Lung (tissue), 16 donors: Measurements from ENCODE around the gene PSME2. TPM values are rescaled to one million over a fixed set of nuclear protein-coding genes. Genes with fewer than 3 reads are reported as not detected.

Source experiments
- ATAC-seq: fragments of 200-7000 bp; cut with Tn5 transposase; one replicate; pipeline ENCODE4 v1.9.1; 2020; ENCODE audit warnings: moderate number of reproducible peaks; ENCODE audit not compliant: insufficient read depth, low FRiP score
- DNase-seq, 3 donors: peaks; one replicate each; pipeline ENCODE4 v3.0.0-alpha.2; 2013 to 2017
- H3K27ac ChIP-seq, 2 donors: one replicate each; pipeline ENCODE4 v1.5.1; 2013; ENCODE audit warnings: mild to moderate bottlenecking in 2 of 2, moderate library complexity in 2 of 2, control low read depth in 1 of 2, inconsistent platforms in 1 of 2, low read depth in 1 of 2, low read length in 1 of 2
- H3K27me3 ChIP-seq, 3 donors: one replicate each; pipeline ENCODE4 v1.5.1; 2013; ENCODE audit warnings: low read length in 2 of 3; ENCODE audit not compliant: control insufficient read depth in 3 of 3, insufficient read depth in 3 of 3
- H3K36me3 ChIP-seq, 4 donors: one replicate each; pipeline ENCODE4 v1.5.1; 2013; ENCODE audit warnings: low read length in 4 of 4, mild to moderate bottlenecking in 1 of 4, moderate library complexity in 1 of 4; ENCODE audit not compliant: control insufficient read depth in 4 of 4, insufficient read depth in 4 of 4
- H3K4me1 ChIP-seq, 5 donors: one replicate each; pipeline ENCODE4 v1.5.1; 2013; ENCODE audit warnings: low read length in 5 of 5, mild to moderate bottlenecking in 2 of 5, moderate library complexity in 1 of 5; ENCODE audit not compliant: control insufficient read depth in 5 of 5, insufficient read depth in 5 of 5
- H3K4me3 ChIP-seq: one replicate; pipeline ENCODE4 v1.5.1; 2013; ENCODE audit warnings: mild to moderate bottlenecking, control low read depth, moderate library complexity
- H3K9ac ChIP-seq, 2 donors: one replicate each; pipeline ENCODE4 v1.5.1; 2013; ENCODE audit warnings: low read length in 2 of 2, control low read depth in 1 of 2; ENCODE audit not compliant: insufficient read depth in 1 of 2
- H3K9me3 ChIP-seq, 4 donors: one replicate each; pipeline ENCODE4 v1.5.1; 2013; ENCODE audit warnings: low read length in 3 of 4, mild to moderate bottlenecking in 1 of 4, moderate library complexity in 1 of 4; ENCODE audit not compliant: control insufficient read depth in 4 of 4, insufficient read depth in 3 of 4
- WGBS, 2 donors: extraction: QIAGEN DNeasy Blood & Tissue Kit; methylation state at CpG; one replicate each; pipeline ENCODE4 v1.1.7; 2013; 5-methylcytosine and 5-hydroxymethylcytosine counted together
- long read RNA-seq, 5 donors: transcript quantifications; one replicate each; lab custom pipeline, GENCODE V29; 2026
- polyA plus RNA-seq, 2 donors: library from polyadenylated mRNA; stranded (reverse); fragments of 200-250 nt; gene quantifications; one replicate each; pipeline ENCODE4 v1.2.1, GENCODE V29; 2013
- total RNA-seq, 2 donors: library from RNA; depleted of rRNA in 1 of 2; stranded (reverse); fragments of >200 nt in 1 of 2; gene quantifications; one replicate each; pipeline ENCODE4 v1.2.1, GENCODE V29; 2014 to 2021
- TF ChIP-seq, protein P1 (sequence below): IDR thresholded peaks from 2 replicates; pipeline ENCODE4 v1.5.1; 2012; ENCODE audit warnings: mild to moderate bottlenecking; ENCODE audit errors: control extremely low read depth, extremely low read depth
- donor health status: control.
- donor health status: control.
- donor health status: Bipolar disorder and iron deficiency.
- donor health status: healthy.
- donor health status: DM: yes; HTN: yes; CAD: no.

Gene PSME2, protein sequence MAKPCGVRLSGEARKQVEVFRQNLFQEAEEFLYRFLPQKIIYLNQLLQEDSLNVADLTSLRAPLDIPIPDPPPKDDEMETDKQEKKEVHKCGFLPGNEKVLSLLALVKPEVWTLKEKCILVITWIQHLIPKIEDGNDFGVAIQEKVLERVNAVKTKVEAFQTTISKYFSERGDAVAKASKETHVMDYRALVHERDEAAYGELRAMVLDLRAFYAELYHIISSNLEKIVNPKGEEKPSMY
- total RNA-seq (100 to 1,000 TPM in 1 of 2 donors, 10 to 100 TPM in 1; 89.1 to 178 TPM), polyA plus RNA-seq (100 to 1,000 TPM; 283 to 328 TPM)
- long read RNA-seq, donor 1, transcript PSME2-205 (2 exons, 496 nt): minor isoform, 6 of 61 reads
- long read RNA-seq, donor 1, transcript PSME2-201 (11 exons, 1,404 nt): major isoform, 45 of 61 reads
- long read RNA-seq, donor 1, partial matches to known transcripts: 5 of 61 reads
- long read RNA-seq, donor 1, other reads (novel, unspliced or antisense): 0 of 61 reads
- long read RNA-seq, donor 2, transcript PSME2-201 (11 exons, 1,404 nt): major isoform, 24 of 31 reads
- long read RNA-seq, donor 2, partial matches to known transcripts: 0 of 31 reads
- long read RNA-seq, donor 2, other reads (novel, unspliced or antisense): 0 of 31 reads
- long read RNA-seq, donor 3, transcript PSME2-201 (11 exons, 1,404 nt): major isoform, 31 of 37 reads
- long read RNA-seq, donor 3, partial matches to known transcripts: 0 of 37 reads
- long read RNA-seq, donor 3, other reads (novel, unspliced or antisense): 0 of 37 reads
- long read RNA-seq, donor 4, transcript PSME2-201 (11 exons, 1,404 nt): major isoform, 26 of 26 reads
- long read RNA-seq, donor 4, partial matches to known transcripts: 0 of 26 reads
- long read RNA-seq, donor 4, other reads (novel, unspliced or antisense): 0 of 26 reads
- long read RNA-seq, donor 5, transcript PSME2-201 (11 exons, 1,404 nt): major isoform, 74 of 121 reads
- long read RNA-seq, donor 5, transcript PSME2-205 (2 exons, 496 nt): minor isoform, 5 of 121 reads
- long read RNA-seq, donor 5, partial matches to known transcripts: 32 of 121 reads
- long read RNA-seq, donor 5, other reads (novel, unspliced or antisense): 5 of 121 reads

DNA sequence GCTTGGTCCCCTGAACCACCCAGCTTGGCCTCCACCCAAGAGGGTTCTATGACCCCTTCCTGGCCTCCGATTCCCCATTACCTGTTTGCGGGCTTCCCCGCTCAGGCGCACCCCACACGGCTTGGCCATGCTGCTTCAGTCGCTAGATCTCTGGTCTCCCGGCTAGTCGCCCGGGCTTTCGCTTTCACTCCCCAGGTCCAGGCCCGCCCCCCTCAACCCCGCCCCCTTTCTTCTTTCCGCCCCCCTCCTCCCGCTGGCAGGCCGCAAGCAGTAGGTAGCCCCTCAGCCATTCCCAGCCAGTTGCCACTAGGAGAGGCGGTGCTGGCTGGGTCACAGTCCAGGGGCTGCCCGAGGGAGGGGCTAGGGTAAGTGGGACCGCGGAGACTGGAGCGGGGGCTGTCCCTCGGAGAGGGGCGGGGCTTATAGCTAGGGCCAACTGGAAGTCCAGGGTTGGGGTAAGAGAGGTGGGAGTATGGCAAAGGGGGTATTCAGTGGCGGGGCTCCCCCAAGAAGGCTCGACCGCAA lies at the start of gene PSME2:
Gene PSME2 (minus strand): TSS at position 158 of the 525 bp plus-strand sequence. CDS start 29 bp downstream, at position 129.
- H3K9me3 ChIP-seq: no peaks in the 10 kb centered on the region
- H3K36me3 ChIP-seq: peaks cover 10 to 41% (median 30%) of the 10 kb centered on the region in 4 donors
- WGBS, 2 donors: 0 to 1% methylated on average over 25 of the region's 25 CpGs
- H3K9ac ChIP-seq: peak within 1 kb of the TSS in 1 of 2 donors; percentile 85
- H3K27me3 ChIP-seq: no peaks in the 10 kb centered on the region
- ATAC-seq (peak; percentile 84), DNase-seq (peak; percentile 98 to 99 (median 98))
- H3K27ac ChIP-seq: peak within 1 kb of the TSS; percentile 89 to 93
- TF ChIP-seq, protein P1, sequence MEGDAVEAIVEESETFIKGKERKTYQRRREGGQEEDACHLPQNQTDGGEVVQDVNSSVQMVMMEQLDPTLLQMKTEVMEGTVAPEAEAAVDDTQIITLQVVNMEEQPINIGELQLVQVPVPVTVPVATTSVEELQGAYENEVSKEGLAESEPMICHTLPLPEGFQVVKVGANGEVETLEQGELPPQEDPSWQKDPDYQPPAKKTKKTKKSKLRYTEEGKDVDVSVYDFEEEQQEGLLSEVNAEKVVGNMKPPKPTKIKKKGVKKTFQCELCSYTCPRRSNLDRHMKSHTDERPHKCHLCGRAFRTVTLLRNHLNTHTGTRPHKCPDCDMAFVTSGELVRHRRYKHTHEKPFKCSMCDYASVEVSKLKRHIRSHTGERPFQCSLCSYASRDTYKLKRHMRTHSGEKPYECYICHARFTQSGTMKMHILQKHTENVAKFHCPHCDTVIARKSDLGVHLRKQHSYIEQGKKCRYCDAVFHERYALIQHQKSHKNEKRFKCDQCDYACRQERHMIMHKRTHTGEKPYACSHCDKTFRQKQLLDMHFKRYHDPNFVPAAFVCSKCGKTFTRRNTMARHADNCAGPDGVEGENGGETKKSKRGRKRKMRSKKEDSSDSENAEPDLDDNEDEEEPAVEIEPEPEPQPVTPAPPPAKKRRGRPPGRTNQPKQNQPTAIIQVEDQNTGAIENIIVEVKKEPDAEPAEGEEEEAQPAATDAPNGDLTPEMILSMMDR: no peak
- H3K4me1 ChIP-seq: peaks cover 8 to 25% (median 12%) of the 10 kb centered on the region in 5 donors
- H3K4me3 ChIP-seq: peak within 1 kb of the TSS; percentile 94

DNA sequence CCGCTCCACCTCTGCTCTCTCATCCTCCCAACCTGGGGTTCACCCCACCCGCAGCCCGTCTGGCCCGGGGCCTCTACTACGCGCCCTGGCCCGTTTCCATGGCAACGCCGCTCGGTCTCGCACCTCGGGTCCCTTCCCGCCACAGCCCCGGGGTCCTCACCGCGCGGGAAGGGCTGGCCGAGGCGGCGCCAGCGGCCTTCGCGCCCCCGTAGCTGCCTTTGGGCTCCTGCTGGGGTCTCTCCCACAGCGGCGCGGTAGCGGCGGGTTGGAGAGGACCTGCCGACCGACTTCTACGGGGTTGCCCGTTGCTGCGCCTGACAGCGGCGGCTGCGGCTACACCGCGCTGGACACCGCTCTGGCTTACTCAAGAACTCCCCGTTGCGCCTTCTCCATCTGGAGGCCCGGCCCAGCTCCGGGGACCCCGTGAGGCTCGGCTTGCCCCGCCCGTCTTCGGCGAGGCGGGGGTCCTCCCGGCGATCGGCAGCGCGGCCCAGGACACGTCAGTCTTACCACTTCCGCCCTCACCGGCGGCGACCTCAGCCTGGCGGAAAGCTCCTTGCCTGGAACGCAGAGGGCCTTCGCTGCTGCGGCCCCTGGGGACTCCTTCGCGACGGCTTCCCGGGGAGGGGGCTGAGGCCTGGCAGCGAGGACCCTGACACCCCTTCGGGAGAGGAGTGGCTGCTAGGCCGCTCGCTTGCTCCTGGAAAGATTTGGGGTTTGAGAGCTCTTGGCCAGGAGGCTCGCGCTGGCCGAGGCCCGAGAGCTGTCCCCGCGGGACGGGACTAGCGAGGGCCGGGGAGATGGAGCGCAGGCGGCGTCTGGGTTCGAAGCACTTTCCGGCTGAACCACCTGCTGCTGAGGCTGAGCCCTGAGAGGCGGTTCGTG lies 49.0 kb upstream of the PSME2 start, which contains the start of gene TM9SF1:
Gene TM9SF1 (minus strand): TSS at position 256 of the 885 bp plus-strand sequence. CDS start 422 bp downstream, outside the sequence.
- DNase-seq: peak; percentile 91 to 94 (median 92)
- H3K9ac ChIP-seq: peak within 1 kb of the TSS; percentile 72 to 94
- no peaks in the 10 kb centered on the region for H3K27me3 ChIP-seq
- H3K9me3 ChIP-seq: no peaks in the 10 kb centered on the region
- H3K4me1 ChIP-seq: peaks cover 0 to 23% (median 8%) of the 10 kb centered on the region in 5 donors
- H3K36me3 ChIP-seq: peaks cover 5 to 18% (median 13%) of the 10 kb centered on the region in 4 donors
- peak within 1 kb of the TSS; percentile 97 to 98 for H3K27ac ChIP-seq
- ATAC-seq: peak; percentile 94
- peak within 1 kb of the TSS; percentile 53 for H3K4me3 ChIP-seq
- 0% methylated on average over 76 to 89 of the region's 89 CpGs for WGBS, 2 donors
- TF ChIP-seq, protein P1: no peak

DNA sequence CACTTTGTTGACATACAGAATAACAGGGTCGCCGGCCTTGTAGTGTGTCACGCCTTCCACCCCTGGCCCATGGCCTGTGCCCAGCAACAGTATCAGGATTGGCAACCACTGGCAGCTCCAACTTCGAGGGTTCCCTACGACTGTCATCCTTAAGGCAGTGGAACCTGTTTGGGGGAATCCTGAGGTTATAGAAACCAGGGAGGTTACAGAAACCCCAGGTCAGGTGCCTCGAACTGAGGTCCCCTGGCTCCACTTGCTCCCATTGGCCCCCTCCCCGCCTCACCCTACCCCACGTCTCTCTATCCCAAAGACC lies 48.4 kb upstream of the PSME2 start:
- Histone ChIP-seq H3K9ac (peak overlapping the region; percentile 72 to 94), H3K9me3 (no peaks in the 10 kb centered on the region), H3K36me3 (peaks cover 5 to 18% (median 13%) of the 10 kb centered on the region in 4 donors), H3K4me1 (peaks cover 0 to 23% (median 8%) of the 10 kb centered on the region in 5 donors), H3K27ac (peak overlapping the region; percentile 97 to 98), H3K4me3 (peak overlapping the region; percentile 53), H3K27me3 (no peaks in the 10 kb centered on the region)
- DNase-seq (no peak), ATAC-seq (no peak)
- TF ChIP-seq, protein P1: no peak
- WGBS, 2 donors: 39 to 63% methylated on average over 8 of the region's 8 CpGs
